HL-60 (cell line): Measurements from ENCODE around the gene AHDC1.

Experiments
- CTCF ChIP-seq: IDR thresholded peaks from one replicate; pipeline ENCODE4 v1.5.1; 2011; ENCODE audit warnings: low read length, control low read depth, inconsistent platforms; ENCODE audit not compliant: insufficient read depth
- GABPA ChIP-seq: IDR thresholded peaks from 2 replicates; pipeline ENCODE4 v1.6.1; 2012; ENCODE audit warnings: low read depth
- POLR2AphosphoS5 ChIP-seq: IDR thresholded peaks from 2 replicates; pipeline ENCODE4 v1.6.1; 2012; ENCODE audit warnings: low read depth
- SPI1 ChIP-seq: IDR thresholded peaks from 2 replicates; pipeline ENCODE4 v1.6.1; 2012; ENCODE audit warnings: low read depth, mild to moderate bottlenecking, borderline replicate concordance

GRCh38 chr1:27517301-27517700 is 86.6 kb downstream of the AHDC1 start:
- TF ChIP-seq CTCF (no peak), POLR2AphosphoS5 (no peak), GABPA (no peak), SPI1 (no peak)
